ENCODE measurements around the gene HEG1.

- no peak for TF ChIP-seq CTCF (conservative IDR thresholded peaks at IDR 0.05; ENCODE audit: low read depth, low read length)
- no peak for TF ChIP-seq POLR2A (IDR thresholded peaks at IDR 0.05; ENCODE audit: low read depth, low read length)
- no peak for TF ChIP-seq SMC3 (IDR thresholded peaks at IDR 0.05; ENCODE audit: low read depth, low read length)
- TF ChIP-seq ELK1 (IDR thresholded peaks at IDR 0.05; ENCODE audit: borderline replicate concordance, low read depth, low read length), result no peak
- TF ChIP-seq RAD21 (IDR thresholded peaks at IDR 0.05; ENCODE audit: low read length), result no peak
- TF ChIP-seq CEBPB (IDR thresholded peaks at IDR 0.05; ENCODE audit: low read depth, low read length), result no peak
- TF ChIP-seq MAFK (IDR thresholded peaks at IDR 0.05; ENCODE audit: low read depth, low read length), result no peak
- TF ChIP-seq USF2 (IDR thresholded peaks at IDR 0.05; ENCODE audit: low read depth, low read length), result no peak
- no peak for TF ChIP-seq BHLHE40 (IDR thresholded peaks at IDR 0.05; ENCODE audit: low read depth, low read length)
Measured at GRCh38 chr3:124960105-124960504, 95.7 kb downstream of the HEG1 start.
